Activated CD8-positive, alpha-beta T cell treated with anti-CD3 and anti-CD28 coated beads, Interleukin-2, amount 10 ng/mL, durations not matched to agents 7 days and 5 days (primary cell): ENCODE results near the gene DEDD. TPM values are rescaled to one million over a fixed set of nuclear protein-coding genes. Genes with fewer than 3 reads are reported as not detected.

ENCODE experiments used
- ATAC-seq: fragments of 150-1000 bp; cut with Tn5 transposase; one replicate; pipeline ENCODE4 v1.10.0; 2021; ENCODE audit warnings: moderate library complexity
- CTCF ChIA-PET: fragments of 350-600 bp; sonication (Branson Sonifier 250); formaldehyde crosslinking; loops from one replicate; lab custom pipeline; 2021; ENCODE audit warnings: antibody characterized with exemption; lab: Charles Lee
- POLR2A ChIA-PET: fragments of 350-600 bp; sonication (Branson Sonifier 250); formaldehyde crosslinking; loops from one replicate; lab custom pipeline; 2021; ENCODE audit warnings: antibody characterized with exemption; lab: Charles Lee
- DNase-seq: peaks from one replicate; pipeline ENCODE4 v3.0.0-alpha.2; 2020
- H3K27ac Mint-ChIP-seq: one replicate; pipeline ENCODE4 v1.8.0; 2021; ENCODE audit warnings: mild to moderate bottlenecking, mixed read lengths
- H3K27me3 Mint-ChIP-seq: one replicate; pipeline ENCODE4 v1.8.0; 2021; ENCODE audit warnings: low read depth, mixed read lengths
- H3K36me3 Mint-ChIP-seq: one replicate; pipeline ENCODE4 v1.8.0; 2021; ENCODE audit warnings: low read depth, mixed read lengths
- H3K4me1 Mint-ChIP-seq: one replicate; pipeline ENCODE4 v1.8.0; 2021; ENCODE audit warnings: low read depth, mixed read lengths
- H3K4me3 Mint-ChIP-seq: one replicate; pipeline ENCODE4 v1.8.0; 2021; ENCODE audit warnings: mild to moderate bottlenecking, mixed read lengths
- H3K9me3 Mint-ChIP-seq: one replicate; pipeline ENCODE4 v1.8.0; 2022; ENCODE audit warnings: mixed read lengths; ENCODE audit not compliant: insufficient read depth
- total RNA-seq, 2 experiments: library from RNA; stranded (reverse); gene quantifications; one replicate each; pipeline ENCODE4 v1.2.3, GENCODE V29; 2021

DEDD gene
- total RNA-seq, 2 experiments from 2014 or later, result 34.5 to 36.3 TPM

- Mint-ChIP-seq H3K9me3 (no peaks in the 10 kb centered on the region), H3K4me1 (peaks cover 52% of the 10 kb centered on the region), H3K27ac (peak overlapping the region; percentile 30), H3K4me3 (no peak overlapping the region), H3K36me3 (peaks cover 44% of the 10 kb centered on the region), H3K27me3 (no peaks in the 10 kb centered on the region)
- DNase-seq, result no peak
- ChIA-PET CTCF (interaction anchor here (0.7 to 1.0 kb wide), 2 partner anchors 57 to 63 kb away, joined by 3 to 4 read pairs; partner anchors contain the start of gene TOMM40L), POLR2A (interaction anchor here (1.1 to 1.5 kb wide), 2 partner anchors 9 to 93 kb away, joined by 3 to 7 read pairs; partner anchors contain the start of genes ARHGAP30 and UFC1)
- ATAC-seq, result no peak
These were observed 30.3 kb upstream of the DEDD start for GRCh38 chr1:161162806-161163205.

- POLR2A ChIA-PET, result interaction anchor here (1.1 to 1.5 kb wide), 2 partner anchors 9 to 92 kb away, joined by 3 to 7 read pairs; partner anchors contain the start of genes ARHGAP30 and UFC1
- H3K4me1 Mint-ChIP-seq, result peaks cover 48% of the 10 kb centered on the region
- no peak overlapping the region for H3K27ac Mint-ChIP-seq
- DNase-seq (no peak), ATAC-seq (no peak)
- no peak overlapping the region for H3K4me3 Mint-ChIP-seq
- H3K9me3 Mint-ChIP-seq, result no peaks in the 10 kb centered on the region
- no peaks in the 10 kb centered on the region for H3K27me3 Mint-ChIP-seq
- CTCF ChIA-PET, result interaction anchor here (0.7 to 1.0 kb wide), 2 partner anchors 58 to 63 kb away, joined by 3 to 4 read pairs; partner anchors contain the start of gene TOMM40L
- H3K36me3 Mint-ChIP-seq, result peaks cover 51% of the 10 kb centered on the region
These were observed 29.6 kb upstream of the DEDD start for GRCh38 chr1:161162052-161162451.

- ATAC-seq (no peak), DNase-seq (no peak)
- Mint-ChIP-seq H3K27me3 (no peaks in the 10 kb centered on the region), H3K27ac (no peak overlapping the region), H3K9me3 (no peaks in the 10 kb centered on the region), H3K4me3 (no peak overlapping the region), H3K4me1 (peaks cover 49% of the 10 kb centered on the region), H3K36me3 (peaks cover 54% of the 10 kb centered on the region)
- CTCF ChIA-PET, result interaction anchor here (1.0 kb wide), 1 partner anchor 58 kb away, joined by 3 read pairs; no protein-coding TSS in a partner anchor
- POLR2A ChIA-PET, result interaction anchor here (1.1 to 1.5 kb wide), 2 partner anchors 8 to 92 kb away, joined by 3 to 7 read pairs; partner anchors contain the start of genes ARHGAP30 and UFC1
These were observed 29.2 kb upstream of the DEDD start for GRCh38 chr1:161161652-161162051.

- POLR2A ChIA-PET, result no interaction called here
- no peaks in the 10 kb centered on the region for H3K9me3 Mint-ChIP-seq
These were observed 28.2 kb upstream of the DEDD start for GRCh38 chr1:161160671-161161145.

GRCh38 chr1:161159913-161160243 is 27.4 kb upstream of the DEDD start:
- ChIA-PET CTCF (no interaction called here), POLR2A (interaction anchor here (1.4 to 1.9 kb wide), 2 partner anchors 17 to 42 kb away, joined by 4 to 8 read pairs; partner anchors contain the start of gene NDUFS2)
- H3K36me3 Mint-ChIP-seq, result peaks cover 57% of the 10 kb centered on the region
- H3K4me3 Mint-ChIP-seq, result peak overlapping the region; percentile 86
- peaks cover 49% of the 10 kb centered on the region for H3K4me1 Mint-ChIP-seq
- H3K9me3 Mint-ChIP-seq, result no peaks in the 10 kb centered on the region
- no peaks in the 10 kb centered on the region for H3K27me3 Mint-ChIP-seq
- DNase-seq (no peak), ATAC-seq (no peak)
- peak overlapping the region; percentile 80 for H3K27ac Mint-ChIP-seq

More at GRCh38 chr1:161160671-161161145, 28.2 kb upstream of the DEDD start:
- Mint-ChIP-seq H3K27ac (no peak overlapping the region), H3K4me3 (peak overlapping the region; percentile 86), H3K4me1 (peaks cover 48% of the 10 kb centered on the region), H3K36me3 (peaks cover 56% of the 10 kb centered on the region), H3K27me3 (no peaks in the 10 kb centered on the region)
- DNase-seq, result no peak
- ATAC-seq, result no peak
- CTCF ChIA-PET, result no interaction called here

GRCh38 chr1:161159087-161159912 is 26.8 kb upstream of the DEDD start, which contains the start of gene USP21:
USP21 (plus strand) TSS chr1:161159500; CDS start chr1:161160641, 1,141 bp downstream.
- ATAC-seq (peak; percentile 91), DNase-seq (peak; percentile 94)
- H3K36me3 Mint-ChIP-seq, result peaks cover 52% of the 10 kb centered on the region
- ChIA-PET CTCF (interaction anchor here (0.9 to 2.1 kb wide), 5 partner anchors 33 to 88 kb away, joined by 3 to 7 read pairs (median 4); no protein-coding TSS in a partner anchor), POLR2A (interaction anchor here (1.3 to 1.9 kb wide), 3 partner anchors 10 to 43 kb away, joined by 3 to 8 read pairs (median 4); partner anchors contain the start of gene NDUFS2)
- H3K4me3 Mint-ChIP-seq, result peak within 1 kb of the TSS; percentile 86
- H3K4me1 Mint-ChIP-seq, result peaks cover 51% of the 10 kb centered on the region
- no peaks in the 10 kb centered on the region for H3K9me3 Mint-ChIP-seq
- no peaks in the 10 kb centered on the region for H3K27me3 Mint-ChIP-seq
- H3K27ac Mint-ChIP-seq, result peak within 1 kb of the TSS; percentile 89

GRCh38 chr1:161158316-161159010 is 26.0 kb upstream of the DEDD start:
- H3K27me3 Mint-ChIP-seq, result no peaks in the 10 kb centered on the region
- ATAC-seq (no peak), DNase-seq (no peak)
- peaks cover 45% of the 10 kb centered on the region for H3K36me3 Mint-ChIP-seq
- ChIA-PET POLR2A (interaction anchor here (0.6 to 1.9 kb wide), 5 partner anchors 9 to 140 kb away, joined by 3 to 8 read pairs (median 4); partner anchors contain the start of gene NDUFS2), CTCF (interaction anchor here (0.7 to 2.1 kb wide), 11 partner anchors 9 to 106 kb away, joined by 3 to 7 read pairs (median 3); partner anchors contain the start of genes ARHGAP30 and DEDD)
- peak overlapping the region; percentile 86 for H3K4me3 Mint-ChIP-seq
- H3K9me3 Mint-ChIP-seq, result no peaks in the 10 kb centered on the region
- H3K27ac Mint-ChIP-seq, result peak overlapping the region; percentile 89
- H3K4me1 Mint-ChIP-seq, result peaks cover 51% of the 10 kb centered on the region

GRCh38 chr1:161157867-161158266 is 25.4 kb upstream of the DEDD start:
- H3K9me3 Mint-ChIP-seq, result no peaks in the 10 kb centered on the region
- no peak for ATAC-seq
- no peaks in the 10 kb centered on the region for H3K27me3 Mint-ChIP-seq
- no peak for DNase-seq
- H3K27ac Mint-ChIP-seq, result no peak overlapping the region
- H3K4me3 Mint-ChIP-seq, result no peak overlapping the region
- CTCF ChIA-PET, result interaction anchor here (0.7 to 2.1 kb wide), 12 partner anchors 8 to 106 kb away, joined by 3 to 11 read pairs (median 4); partner anchors contain the start of genes ARHGAP30, DEDD and PPOX
- POLR2A ChIA-PET, result interaction anchor here (0.6 to 6.3 kb wide), 6 partner anchors 8 to 139 kb away, joined by 3 to 51 read pairs (median 4); partner anchors contain the start of genes NDUFS2 and PPOX
- H3K36me3 Mint-ChIP-seq, result peaks cover 41% of the 10 kb centered on the region
- peaks cover 51% of the 10 kb centered on the region for H3K4me1 Mint-ChIP-seq

GRCh38 chr1:161153682-161154337 is 21.3 kb upstream of the DEDD start, which contains the start of gene UFC1:
UFC1 (plus strand) TSS chr1:161153978; CDS start chr1:161153998, 20 bp downstream.
- CTCF ChIA-PET, result interaction anchor here (0.8 to 3.1 kb wide), 8 partner anchors 12 to 156 kb away, joined by 3 to 38 read pairs (median 4); partner anchors contain the start of genes B4GALT3, DEDD, PPOX and TOMM40L
- peak; percentile 94 for ATAC-seq
- Mint-ChIP-seq H3K4me1 (peaks cover 26% of the 10 kb centered on the region), H3K27ac (peak within 1 kb of the TSS; percentile 100), H3K27me3 (no peaks in the 10 kb centered on the region), H3K36me3 (peaks cover 26% of the 10 kb centered on the region), H3K9me3 (no peaks in the 10 kb centered on the region), H3K4me3 (peak within 1 kb of the TSS; percentile 88)
- peak; percentile 91 for DNase-seq
- POLR2A ChIA-PET, result interaction anchor here (0.6 to 6.3 kb wide), 16 partner anchors 8 to 236 kb away, joined by 3 to 51 read pairs (median 6); partner anchors contain the start of genes ARHGAP30, B4GALT3, DEDD and NDUFS2

GRCh38 chr1:161153176-161153575 is 20.7 kb upstream of the DEDD start:
- peaks cover 21% of the 10 kb centered on the region for H3K4me1 Mint-ChIP-seq
- ChIA-PET POLR2A (interaction anchor here (0.6 to 6.3 kb wide), 14 partner anchors 9 to 107 kb away, joined by 3 to 51 read pairs (median 6); partner anchors contain the start of genes ARHGAP30, B4GALT3, DEDD and NDUFS2), CTCF (interaction anchor here (0.8 to 3.1 kb wide), 7 partner anchors 13 to 138 kb away, joined by 3 to 38 read pairs (median 4); partner anchors contain the start of genes B4GALT3, DEDD, PPOX and TOMM40L)
- no peak for DNase-seq
- ATAC-seq, result no peak
- H3K27me3 Mint-ChIP-seq, result no peaks in the 10 kb centered on the region
- peaks cover 20% of the 10 kb centered on the region for H3K36me3 Mint-ChIP-seq
- H3K4me3 Mint-ChIP-seq, result peak overlapping the region; percentile 88
- no peaks in the 10 kb centered on the region for H3K9me3 Mint-ChIP-seq
- peak overlapping the region; percentile 100 for H3K27ac Mint-ChIP-seq
